Neural cell (in vitro differentiated cells): ENCODE measurements around the gene ACSS2. TPM values are rescaled to one million over a fixed set of nuclear protein-coding genes. Genes with fewer than 3 reads are reported as not detected.

Experiments used
- H2AFZ ChIP-seq: fragments of 200-600, 300-800 bp; sonication (generic), shearing (Covaris generic); 2 replicates; pipeline ENCODE4 v1.6.0; 2014; ENCODE audit warnings: low read depth, mild to moderate bottlenecking, antibody characterized with exemption, low read length, moderate library complexity
- H3F3A ChIP-seq: fragments of 200-600 bp; shearing (Covaris generic); 2 replicates; pipeline ENCODE4 v1.6.1; 2016; ENCODE audit warnings: mild to moderate bottlenecking, moderate library complexity, mixed read lengths, antibody characterized with exemption, low read length; ENCODE audit not compliant: insufficient read depth, poor library complexity, severe bottlenecking
- H3K27ac ChIP-seq: fragments of 200-600, 300-800 bp; sonication (generic), shearing (Covaris generic); 2 replicates; pipeline ENCODE4 v1.5.1; 2014; ENCODE audit warnings: mild to moderate bottlenecking, low read length, moderate library complexity
- H3K27me3 ChIP-seq: fragments of 300-800, 200-600 bp; sonication (generic), shearing (Covaris generic); 2 replicates; pipeline ENCODE4 v1.6.0; 2014; ENCODE audit warnings: mild to moderate bottlenecking, low read depth, low read length, moderate library complexity; ENCODE audit not compliant: insufficient read depth
- H3K36me3 ChIP-seq: fragments of 300-800, 200-600 bp; sonication (generic), shearing (Covaris generic); 2 replicates; pipeline ENCODE4 v1.5.1; 2014; ENCODE audit warnings: mild to moderate bottlenecking, antibody characterized with exemption, low read length, moderate library complexity; ENCODE audit not compliant: insufficient read depth
- H3K4me2 ChIP-seq: fragments of 300-800, 200-600 bp; sonication (generic), shearing (Covaris generic); 2 replicates; pipeline ENCODE4 v1.6.0; 2014; ENCODE audit warnings: mild to moderate bottlenecking, low read length
- H3K4me3 ChIP-seq: fragments of 300-800, 200-600 bp; sonication (generic), shearing (Covaris generic); 2 replicates; pipeline ENCODE4 v1.5.1; 2014; ENCODE audit warnings: mild to moderate bottlenecking, low read length, moderate library complexity
- H3K79me2 ChIP-seq: fragments of 200-600 bp; shearing (Covaris generic); replicated peaks from 2 replicates; pipeline ENCODE4 v1.6.0; 2014; ENCODE audit warnings: mild to moderate bottlenecking, low read length, moderate library complexity; ENCODE audit not compliant: insufficient read depth
- H3K9ac ChIP-seq: fragments of 300-800, 200-600 bp; sonication (generic), shearing (Covaris generic); 2 replicates; pipeline ENCODE4 v1.6.1; 2016; ENCODE audit warnings: mild to moderate bottlenecking, low read length, mixed read lengths
- H3K9me2 ChIP-seq: fragments of 200-600 bp; shearing (Covaris generic); 2 replicates; pipeline ENCODE4 v1.6.1; 2016; ENCODE audit warnings: mild to moderate bottlenecking, low read length, mixed read lengths; ENCODE audit not compliant: insufficient read depth
- H3K9me3 ChIP-seq: fragments of 200-600, 300-800 bp; sonication (generic), shearing (Covaris generic); 2 replicates; pipeline ENCODE4 v1.6.1; 2016; ENCODE audit warnings: mild to moderate bottlenecking, mixed run types, low read length, moderate library complexity, mixed read lengths
- H4K20me1 ChIP-seq: fragments of 200-600 bp; shearing (Covaris generic); 2 replicates; pipeline ENCODE4 v1.6.1; 2016; ENCODE audit warnings: mild to moderate bottlenecking, mixed run types; ENCODE audit not compliant: insufficient read depth
- CTCF ChIP-seq: fragments of 450-650 bp; IDR thresholded peaks from 2 replicates; pipeline ENCODE4 v1.5.1; 2014; ENCODE audit warnings: antibody characterized with exemption, mild to moderate bottlenecking, moderate library complexity; ENCODE audit not compliant: poor library complexity, severe bottlenecking
- EP300 ChIP-seq: fragments of 450-650 bp; conservative IDR thresholded peaks from 2 replicates; pipeline ENCODE4 v1.6.1; 2014; ENCODE audit warnings: antibody characterized with exemption, mild to moderate bottlenecking, moderate library complexity; ENCODE audit not compliant: poor library complexity, severe bottlenecking
- EZH2 ChIP-seq: fragments of 200-600, 300-800 bp; shearing (Covaris generic), sonication (generic); IDR thresholded peaks from 2 replicates; pipeline ENCODE4 v1.6.1; 2014; ENCODE audit warnings: antibody characterized with exemption, low read length, borderline replicate concordance, mild to moderate bottlenecking; ENCODE audit not compliant: insufficient read depth, poor library complexity, severe bottlenecking
- MXI1 ChIP-seq: fragments of 450-650 bp; conservative IDR thresholded peaks from 2 replicates; pipeline ENCODE4 v1.6.1; 2014; ENCODE audit warnings: antibody characterized with exemption, mild to moderate bottlenecking; ENCODE audit not compliant: poor library complexity, severe bottlenecking
- POLR2AphosphoS5 ChIP-seq: IDR thresholded peaks from 2 replicates; pipeline ENCODE4 v1.6.1; 2012
- RAD21 ChIP-seq: fragments of 450-650 bp; conservative IDR thresholded peaks from 2 replicates; pipeline ENCODE4 v1.6.1; 2014; ENCODE audit warnings: antibody characterized with exemption, mild to moderate bottlenecking, moderate library complexity
- REST ChIP-seq: IDR thresholded peaks from 2 replicates; pipeline ENCODE4 v1.6.1; 2012; ENCODE audit warnings: borderline replicate concordance
- SMC3 ChIP-seq: fragments of 450-650 bp; conservative IDR thresholded peaks from 2 replicates; pipeline ENCODE4 v1.6.1; 2014; ENCODE audit warnings: antibody characterized with exemption, mild to moderate bottlenecking, moderate library complexity; ENCODE audit not compliant: poor library complexity
- TAF1 ChIP-seq: IDR thresholded peaks from 2 replicates; pipeline ENCODE4 v1.6.1; 2012; ENCODE audit warnings: low read depth
- polyA plus RNA-seq: library from polyadenylated mRNA; depleted of rRNA; stranded (reverse); fragments of >200 nt; gene quantifications from 2 replicates; pipeline ENCODE4 v1.2.3, GENCODE V29; 2014

The ACSS2 gene
- polyA plus RNA-seq, 1 donor from 2014 or later, result 12.3 TPM

GRCh38 chr20:34942301-34942700 lies 65.9 kb downstream of the ACSS2 start:
- Histone ChIP-seq H3K27ac (no peak overlapping the region), H3K27me3 (no peaks in the 10 kb centered on the region), H3K9ac (no peak overlapping the region), H2AFZ (no peak overlapping the region), H3K9me3 (no peaks in the 10 kb centered on the region), H3K4me2 (no peak overlapping the region), H3F3A (no peaks in the 10 kb centered on the region), H3K9me2 (no peaks in the 10 kb centered on the region), H3K79me2 (no peaks in the 10 kb centered on the region), H3K4me3 (no peak overlapping the region), H3K36me3 (peaks cover 5% of the 10 kb centered on the region), H4K20me1 (no peaks in the 10 kb centered on the region)
- TF ChIP-seq RAD21 (no peak), MXI1 (no peak), EP300 (no peak), TAF1 (no peak), REST (no peak), SMC3 (no peak), POLR2AphosphoS5 (no peak), CTCF (no peak)

- Histone ChIP-seq H3K4me2 (no peak overlapping the region), H3K27me3 (no peaks in the 10 kb centered on the region), H3K79me2 (no peaks in the 10 kb centered on the region), H4K20me1 (no peaks in the 10 kb centered on the region), H3K27ac (no peak overlapping the region), H3K36me3 (peaks cover 5% of the 10 kb centered on the region), H3K9ac (no peak overlapping the region), H3F3A (no peaks in the 10 kb centered on the region), H3K9me3 (no peaks in the 10 kb centered on the region), H2AFZ (no peak overlapping the region), H3K9me2 (no peaks in the 10 kb centered on the region), H3K4me3 (no peak overlapping the region)
- TF ChIP-seq EZH2 (no peak), RAD21 (no peak), CTCF (no peak), REST (no peak), SMC3 (no peak), TAF1 (no peak), POLR2AphosphoS5 (no peak), MXI1 (no peak), EP300 (no peak)
Observed at GRCh38 chr20:34943808-34944567, 67.6 kb downstream of the ACSS2 start.
